IMR-90 (cell line): ENCODE results near the gene RAP1A. TPM values are rescaled to one million over a fixed set of nuclear protein-coding genes. Genes with fewer than 3 reads are reported as not detected.

Source experiments
- ATAC-seq: fragments of 200-7000 bp; cut with Tn5 transposase; 2 replicates; pipeline ENCODE4 v1.9.1; 2020; ENCODE audit warnings: low read depth, mild to moderate bottlenecking, moderate library complexity
- BruUV-seq: library from RNA; stranded (reverse); fragments of 400-500 nt; replicated peaks from 2 replicates; lab custom pipeline; 2021; lab: Mats Ljungman, UMichigan
- CTCF ChIA-PET: fragments of 300-600 bp; formaldehyde crosslinking; extraction: SDS; loops from one replicate; lab custom pipeline; 2021; ENCODE audit warnings: antibody characterized with exemption; lab: Yijun Ruan, JAX
- POLR2A ChIA-PET: fragments of 300-600 bp; sonication (Branson Sonifier 250); formaldehyde crosslinking; loops from one replicate; lab custom pipeline; 2022; ENCODE audit warnings: antibody characterized with exemption; ENCODE audit not compliant: unreplicated experiment; lab: Charles Lee
- DNase-seq: peaks from one replicate; pipeline ENCODE4 v3.0.0; 2013
- H2AFZ ChIP-seq: replicated peaks from 2 replicates; pipeline ENCODE3; 2013; ENCODE audit warnings: low read length, mild to moderate bottlenecking; ENCODE audit not compliant: poor library complexity
- H2AK5ac ChIP-seq: 2 replicates; pipeline ENCODE4 v1.6.1; 2013; ENCODE audit warnings: low read depth, low read length, inconsistent platforms
- H2AK9ac ChIP-seq: replicated peaks from 2 replicates; pipeline ENCODE3; 2013; ENCODE audit warnings: mild to moderate bottlenecking, low read depth, low read length, moderate library complexity; ENCODE audit not compliant: poor library complexity
- H2BK120ac ChIP-seq: 2 replicates; pipeline ENCODE4 v1.6.1; 2013; ENCODE audit warnings: low read depth, low read length, inconsistent platforms
- H2BK15ac ChIP-seq: 3 replicates; pipeline ENCODE4 v1.6.1; 2013; ENCODE audit warnings: low read depth, low read length, inconsistent platforms
- H2BK20ac ChIP-seq: 2 replicates; pipeline ENCODE4 v1.6.1; 2013; ENCODE audit warnings: low read depth, mild to moderate bottlenecking, inconsistent platforms, low read length, moderate library complexity
- H2BK5ac ChIP-seq: 2 replicates; pipeline ENCODE4 v1.6.1; 2013; ENCODE audit warnings: mild to moderate bottlenecking, low read depth, low read length, inconsistent platforms; ENCODE audit not compliant: poor library complexity, severe bottlenecking
- H3K14ac ChIP-seq: replicated peaks from 2 replicates; pipeline ENCODE4 v1.6.1; 2013; ENCODE audit warnings: low read depth, low read length, inconsistent platforms
- H3K18ac ChIP-seq: 2 replicates; pipeline ENCODE4 v1.6.1; 2013; ENCODE audit warnings: low read depth, low read length, control low read depth
- H3K23ac ChIP-seq: 2 replicates; pipeline ENCODE4 v1.6.1; 2013; ENCODE audit warnings: low read depth, low read length, inconsistent platforms
- H3K27ac ChIP-seq: 2 replicates; pipeline ENCODE4 v1.5.1; 2013; ENCODE audit warnings: mild to moderate bottlenecking, control low read depth, low read length; ENCODE audit not compliant: insufficient read depth
- H3K27me3 ChIP-seq: 2 replicates; pipeline ENCODE4 v1.6.1; 2013; ENCODE audit warnings: low read length; ENCODE audit not compliant: control insufficient read depth, insufficient read depth
- H3K36me3 ChIP-seq: 2 replicates; pipeline ENCODE4 v1.6.1; 2013; ENCODE audit warnings: low read length, mixed read lengths; ENCODE audit not compliant: control insufficient read depth, insufficient read depth
- H3K4ac ChIP-seq: 2 replicates; pipeline ENCODE4 v1.6.1; 2013; ENCODE audit warnings: low read depth, low read length, inconsistent platforms
- H3K4me1 ChIP-seq: 2 replicates; pipeline ENCODE4 v1.6.1; 2013; ENCODE audit warnings: low read length, mixed read lengths; ENCODE audit not compliant: control insufficient read depth, insufficient read depth
- H3K4me2 ChIP-seq: 2 replicates; pipeline ENCODE4 v1.6.1; 2013; ENCODE audit warnings: low read depth, mild to moderate bottlenecking, control low read depth, low read length, moderate library complexity
- H3K4me3 ChIP-seq: 2 replicates; pipeline ENCODE4 v1.5.1; 2013; ENCODE audit warnings: low read depth, mild to moderate bottlenecking, control low read depth, low read length, moderate library complexity; ENCODE audit not compliant: insufficient read depth
- H3K56ac ChIP-seq: 2 replicates; pipeline ENCODE4 v1.6.1; 2013; ENCODE audit warnings: low read length, inconsistent platforms; ENCODE audit not compliant: insufficient read depth; ENCODE audit errors: extremely low read depth
- H3K79me1 ChIP-seq, 2 experiments: 2 replicates each; pipeline ENCODE4 v1.6.1; 2013; ENCODE audit warnings: low read length in 2 of 2, inconsistent platforms in 1 of 2, low read depth in 1 of 2
- H3K9ac ChIP-seq: 2 replicates; pipeline ENCODE4 v1.6.1; 2013; ENCODE audit warnings: low read depth, low read length, control low read depth
- H3K9me1 ChIP-seq: 2 replicates; pipeline ENCODE4 v1.6.1; 2013; ENCODE audit warnings: low read length, inconsistent platforms; ENCODE audit not compliant: insufficient read depth
- H3K9me3 ChIP-seq: 2 replicates; pipeline ENCODE4 v1.6.1; 2013; ENCODE audit warnings: low read length; ENCODE audit not compliant: control insufficient read depth, insufficient read depth
- H4K20me1 ChIP-seq: 2 replicates; pipeline ENCODE4 v1.6.1; 2013; ENCODE audit warnings: low read length, inconsistent platforms; ENCODE audit not compliant: insufficient read depth
- H4K5ac ChIP-seq: 2 replicates; pipeline ENCODE4 v1.6.1; 2013; ENCODE audit warnings: mild to moderate bottlenecking, low read depth, low read length, control low read depth
- H4K8ac ChIP-seq, 2 experiments: 2 replicates each; pipeline ENCODE4 v1.6.1; 2013; ENCODE audit warnings: low read depth in 2 of 2, low read length in 2 of 2, control low read depth in 1 of 2, inconsistent platforms in 1 of 2
- H4K91ac ChIP-seq: 2 replicates; pipeline ENCODE4 v1.6.1; 2013; ENCODE audit warnings: low read depth, low read length, inconsistent platforms; ENCODE audit not compliant: insufficient read depth
- BHLHE40 ChIP-seq: fragments of 150-350 bp; IDR thresholded peaks from 2 replicates; pipeline ENCODE4 v1.6.1; 2016; ENCODE audit warnings: mild to moderate bottlenecking, low read depth, low read length
- CEBPB ChIP-seq: IDR thresholded peaks from 2 replicates; pipeline ENCODE4 v1.6.1; 2012; ENCODE audit warnings: low read depth, low read length, improper control_type of control experiment
- CHD1 ChIP-seq: IDR thresholded peaks from 2 replicates; pipeline ENCODE4 v1.6.1; 2012; ENCODE audit warnings: low read depth, low read length, improper control_type of control experiment
- FOS ChIP-seq: fragments of 150-350 bp; IDR thresholded peaks from 2 replicates; pipeline ENCODE4 v1.6.1; 2016; ENCODE audit warnings: low read depth, low read length
- MAFK ChIP-seq: IDR thresholded peaks from 2 replicates; pipeline ENCODE4 v1.6.1; 2012; ENCODE audit warnings: low read depth, low read length, improper control_type of control experiment
- MAZ ChIP-seq: IDR thresholded peaks from 2 replicates; pipeline ENCODE4 v1.6.1; 2012; ENCODE audit warnings: low read depth, mild to moderate bottlenecking, low read length, improper control_type of control experiment, moderate library complexity, borderline replicate concordance
- MXI1 ChIP-seq: IDR thresholded peaks from 2 replicates; pipeline ENCODE4 v1.6.1; 2012; ENCODE audit warnings: low read depth, mild to moderate bottlenecking, low read length, moderate library complexity, borderline replicate concordance
- NFE2L2 ChIP-seq: fragments of 150-350 bp; IDR thresholded peaks from 2 replicates; pipeline ENCODE4 v1.6.1; 2016; ENCODE audit warnings: low read depth, mild to moderate bottlenecking, low read length
- POLR2A ChIP-seq: IDR thresholded peaks from 2 replicates; pipeline ENCODE4 v1.6.1; 2012; ENCODE audit warnings: mild to moderate bottlenecking, low read depth, low read length
- RAD21 ChIP-seq: IDR thresholded peaks from 2 replicates; pipeline ENCODE4 v1.6.1; 2012; ENCODE audit warnings: low read length, improper control_type of control experiment
- RCOR1 ChIP-seq: IDR thresholded peaks from 2 replicates; pipeline ENCODE4 v1.6.1; 2012; ENCODE audit warnings: mild to moderate bottlenecking, low read length, improper control_type of control experiment; ENCODE audit not compliant: insufficient replicate concordance
- RFX5 ChIP-seq: IDR thresholded peaks from 2 replicates; pipeline ENCODE4 v1.8.0; 2012; ENCODE audit warnings: low read depth, mild to moderate bottlenecking, low read length, moderate library complexity
- SMC3 ChIP-seq: fragments of 150-350 bp; IDR thresholded peaks from 2 replicates; pipeline ENCODE4 v1.6.1; 2016; ENCODE audit warnings: low read depth, mild to moderate bottlenecking, antibody characterized with exemption, low read length, moderate library complexity
- dilution Hi-C: fragments of 300-500 bp; cut with HindIII; formaldehyde crosslinking; loops from one replicate; pipeline ENCODE4 v1.14.3; 2018; ENCODE audit warnings: low sequenced_read_pairs; ENCODE audit not compliant: unreplicated experiment
- in situ Hi-C: fragments of 300-500 bp; cut with MboI; formaldehyde crosslinking; loops from 3 replicates; pipeline ENCODE4 v1.14.3; 2019; ENCODE audit warnings: low sequenced_read_pairs, inconsistent platforms, mixed read lengths
- intact Hi-C: fragments of 100-400 bp; cut with micrococcal nuclease; formaldehyde crosslinking; loops from 2 replicates; pipeline ENCODE4 v1.10.0; 2022
- polyA plus RNA-seq, 3 experiments: library from polyadenylated mRNA; depleted of rRNA; stranded (reverse); fragments of >200 nt; gene quantifications; 2 replicates each; pipeline ENCODE4 v1.2.3, GENCODE V29; 2012; ENCODE audit warnings: low replicate concordance in 1 of 3
- total RNA-seq: library from RNA; depleted of rRNA; stranded (reverse); fragments of >200 nt; gene quantifications from 2 replicates; pipeline ENCODE4 v1.2.3, GENCODE V29; 2012
- TF ChIP-seq, protein P1 (sequence below): fragments of 150-350 bp; IDR thresholded peaks from 2 replicates; pipeline ENCODE4 v1.6.1; 2016; ENCODE audit warnings: low read depth, mild to moderate bottlenecking, low read length, moderate library complexity, borderline replicate concordance
- TF ChIP-seq, protein P2 (sequence below): conservative IDR thresholded peaks from 2 replicates; pipeline ENCODE4 v1.5.1; 2012; ENCODE audit warnings: mild to moderate bottlenecking, low read depth, low read length, improper control_type of control experiment
- TF ChIP-seq, protein P3 (sequence below): fragments of 150-350 bp; IDR thresholded peaks from 2 replicates; pipeline ENCODE4 v1.6.1; 2017; ENCODE audit warnings: mild to moderate bottlenecking, antibody characterized with exemption, low read length, low read depth

Gene RAP1A
- total and polyA plus RNA-seq, 2 of the 4 experiments (the other 2 are of a cell fraction) = 18.1 to 43.6 TPM

- no peak for ATAC-seq
- Histone ChIP-seq H3K56ac (no peak overlapping the region; the same call in 1 of the 2 replicates), H3K27ac (no peak overlapping the region; the same call in 1 of the 2 replicates), H3K4ac (peak overlapping the region; percentile 60), H2AFZ (no peak overlapping the region), H2BK20ac (peak overlapping the region; percentile 61; the same call in 1 of the 2 replicates), H3K4me2 (no peak overlapping the region), H3K27me3 (no peaks in the 10 kb centered on the region), H3K9ac (no peak overlapping the region), H4K20me1 (no peaks in the 10 kb centered on the region), H3K4me3 (no peak overlapping the region), H4K91ac (no peak overlapping the region), H4K5ac (no peak overlapping the region), H3K36me3 (peaks cover 15% of the 10 kb centered on the region), H2BK15ac (no peak overlapping the region), H3K14ac (no peak overlapping the region), H2BK120ac (peak overlapping the region; percentile 56; the same call in 1 of the 2 replicates), H3K23ac (no peak overlapping the region; the same call in 1 of the 2 replicates), H2AK9ac (no peak overlapping the region), H2BK5ac (no peak overlapping the region), H3K79me1 (peaks cover 0 to 33% of the 10 kb centered on the region in 2 experiments; a peak in 2 of 4 replicates), H3K9me3 (no peaks in the 10 kb centered on the region), H3K9me1 (peaks cover 7% of the 10 kb centered on the region; the same call in 1 of the 2 replicates), H3K4me1 (peaks cover 10% of the 10 kb centered on the region), H3K18ac (no peak overlapping the region), H4K8ac (0 out of 4 replicates have a peak overlapping the region, but pooled peaks of 1 of the 2 experiments have one; percentile 13), H2AK5ac (no peak overlapping the region; the same call in 1 of the 2 replicates)
- in situ Hi-C loops (no loop called here), dilution Hi-C loops (no loop called here), intact Hi-C loops (no loop called here)
- DNase-seq = no peak
- POLR2A ChIA-PET = no interaction called here
- BruUV-seq = no TSS peak
- CTCF ChIA-PET = interaction anchor here (0.9 to 1.0 kb wide), 2 partner anchors 10 to 32 kb away, joined by 3 read pairs; no protein-coding TSS in a partner anchor
- TF ChIP-seq NFE2L2 = no peak
- TF ChIP-seq, protein P1, sequence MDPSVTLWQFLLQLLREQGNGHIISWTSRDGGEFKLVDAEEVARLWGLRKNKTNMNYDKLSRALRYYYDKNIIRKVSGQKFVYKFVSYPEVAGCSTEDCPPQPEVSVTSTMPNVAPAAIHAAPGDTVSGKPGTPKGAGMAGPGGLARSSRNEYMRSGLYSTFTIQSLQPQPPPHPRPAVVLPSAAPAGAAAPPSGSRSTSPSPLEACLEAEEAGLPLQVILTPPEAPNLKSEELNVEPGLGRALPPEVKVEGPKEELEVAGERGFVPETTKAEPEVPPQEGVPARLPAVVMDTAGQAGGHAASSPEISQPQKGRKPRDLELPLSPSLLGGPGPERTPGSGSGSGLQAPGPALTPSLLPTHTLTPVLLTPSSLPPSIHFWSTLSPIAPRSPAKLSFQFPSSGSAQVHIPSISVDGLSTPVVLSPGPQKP = no peak
- no peak for TF ChIP-seq RCOR1
- TF ChIP-seq, protein P2, sequence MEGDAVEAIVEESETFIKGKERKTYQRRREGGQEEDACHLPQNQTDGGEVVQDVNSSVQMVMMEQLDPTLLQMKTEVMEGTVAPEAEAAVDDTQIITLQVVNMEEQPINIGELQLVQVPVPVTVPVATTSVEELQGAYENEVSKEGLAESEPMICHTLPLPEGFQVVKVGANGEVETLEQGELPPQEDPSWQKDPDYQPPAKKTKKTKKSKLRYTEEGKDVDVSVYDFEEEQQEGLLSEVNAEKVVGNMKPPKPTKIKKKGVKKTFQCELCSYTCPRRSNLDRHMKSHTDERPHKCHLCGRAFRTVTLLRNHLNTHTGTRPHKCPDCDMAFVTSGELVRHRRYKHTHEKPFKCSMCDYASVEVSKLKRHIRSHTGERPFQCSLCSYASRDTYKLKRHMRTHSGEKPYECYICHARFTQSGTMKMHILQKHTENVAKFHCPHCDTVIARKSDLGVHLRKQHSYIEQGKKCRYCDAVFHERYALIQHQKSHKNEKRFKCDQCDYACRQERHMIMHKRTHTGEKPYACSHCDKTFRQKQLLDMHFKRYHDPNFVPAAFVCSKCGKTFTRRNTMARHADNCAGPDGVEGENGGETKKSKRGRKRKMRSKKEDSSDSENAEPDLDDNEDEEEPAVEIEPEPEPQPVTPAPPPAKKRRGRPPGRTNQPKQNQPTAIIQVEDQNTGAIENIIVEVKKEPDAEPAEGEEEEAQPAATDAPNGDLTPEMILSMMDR = no peak
- no peak for TF ChIP-seq MXI1
- TF ChIP-seq POLR2A = no peak
- TF ChIP-seq BHLHE40 = no peak
- TF ChIP-seq RFX5 = no peak
- TF ChIP-seq CHD1 = no peak
- no peak for TF ChIP-seq MAZ
- no peak for TF ChIP-seq MAFK
- TF ChIP-seq, protein P3, sequence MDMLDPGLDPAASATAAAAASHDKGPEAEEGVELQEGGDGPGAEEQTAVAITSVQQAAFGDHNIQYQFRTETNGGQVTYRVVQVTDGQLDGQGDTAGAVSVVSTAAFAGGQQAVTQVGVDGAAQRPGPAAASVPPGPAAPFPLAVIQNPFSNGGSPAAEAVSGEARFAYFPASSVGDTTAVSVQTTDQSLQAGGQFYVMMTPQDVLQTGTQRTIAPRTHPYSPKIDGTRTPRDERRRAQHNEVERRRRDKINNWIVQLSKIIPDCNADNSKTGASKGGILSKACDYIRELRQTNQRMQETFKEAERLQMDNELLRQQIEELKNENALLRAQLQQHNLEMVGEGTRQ = no peak
- no peak for TF ChIP-seq RAD21
- no peak for TF ChIP-seq SMC3
- no peak for TF ChIP-seq CEBPB
- no peak for TF ChIP-seq FOS
Measured at GRCh38 chr1:111704776-111705175, 85.2 kb downstream of the RAP1A start.
